HL-60 (cell line): ENCODE data around the gene FOXK2.

Experiments used
- DNase-seq, 2 experiments: peaks; one replicate each; pipeline ENCODE4 v3.0.0-alpha.2; 2010 to 2020; ENCODE audit warnings: low read depth in 1 of 2, low spot score in 1 of 2
- H3K27ac ChIP-seq: fragments of 250-450 bp; sonication (Bioruptor Pico); replicated peaks from 2 replicates; pipeline ENCODE4 v1.5.1; 2020; ENCODE audit warnings: mild to moderate bottlenecking, moderate library complexity
- H3K27me3 ChIP-seq: fragments of 250-450 bp; sonication (Bioruptor Pico); 2 replicates; pipeline ENCODE4 v1.5.1; 2021; ENCODE audit warnings: mild to moderate bottlenecking, moderate library complexity; ENCODE audit not compliant: insufficient read depth, poor library complexity, severe bottlenecking
- H3K4me3 ChIP-seq: replicated peaks from 2 replicates; pipeline ENCODE4 v1.5.1; 2011; ENCODE audit warnings: mild to moderate bottlenecking, control low read depth, low read length; ENCODE audit not compliant: insufficient read depth
- CTCF ChIP-seq: IDR thresholded peaks from one replicate; pipeline ENCODE4 v1.5.1; 2011; ENCODE audit warnings: low read length, control low read depth, inconsistent platforms; ENCODE audit not compliant: insufficient read depth
- GABPA ChIP-seq: IDR thresholded peaks from 2 replicates; pipeline ENCODE4 v1.6.1; 2012; ENCODE audit warnings: low read depth
- POLR2AphosphoS5 ChIP-seq: IDR thresholded peaks from 2 replicates; pipeline ENCODE4 v1.6.1; 2012; ENCODE audit warnings: low read depth
- REST ChIP-seq: IDR thresholded peaks from 2 replicates; pipeline ENCODE4 v1.6.1; 2012; ENCODE audit warnings: low read depth; ENCODE audit not compliant: insufficient replicate concordance
- SPI1 ChIP-seq: IDR thresholded peaks from 2 replicates; pipeline ENCODE4 v1.6.1; 2012; ENCODE audit warnings: low read depth, mild to moderate bottlenecking, borderline replicate concordance

The FOXK2 gene

GRCh38 chr17:82615084-82616020, 95.8 kb downstream of the FOXK2 start:
- no peak for DNase-seq
- TF ChIP-seq GABPA = no peak
- no peak for TF ChIP-seq CTCF
- TF ChIP-seq REST = no peak
- no peak for TF ChIP-seq POLR2AphosphoS5
- TF ChIP-seq SPI1 = no peak
- Histone ChIP-seq H3K27me3 (no peaks in the 10 kb centered on the region), H3K27ac (no peak overlapping the region), H3K4me3 (no peak overlapping the region)

GRCh38 chr17:82616021-82616711, 96.6 kb downstream of the FOXK2 start:
- no peak for TF ChIP-seq CTCF
- TF ChIP-seq SPI1 = no peak
- Histone ChIP-seq H3K27me3 (no peaks in the 10 kb centered on the region), H3K27ac (no peak overlapping the region), H3K4me3 (no peak overlapping the region)
- no peak for DNase-seq

GRCh38 chr17:82619211-82619610, 99.7 kb downstream of the FOXK2 start:
- Histone ChIP-seq H3K27me3 (no peaks in the 10 kb centered on the region), H3K27ac (no peak overlapping the region), H3K4me3 (no peak overlapping the region)
- DNase-seq = no peak
- TF ChIP-seq POLR2AphosphoS5 (no peak), CTCF (no peak), SPI1 (no peak), REST (no peak), GABPA (no peak)
